Right lobe of liver (tissue), 4 donors: ENCODE data around the gene PTPRR.

Experiments used
- POLR2A ChIP-seq: fragments of 450-650 bp; IDR thresholded peaks from one replicate; pipeline ENCODE4 v1.6.1; 2017; ENCODE audit warnings: antibody characterized with exemption, mild to moderate bottlenecking
- TF ChIP-seq, protein P1 (sequence below), 4 donors: fragments of 200-600 bp in 3 of 4; fragments of 450-650 bp in 1 of 4; IDR thresholded peaks; one replicate each; pipeline versions ENCODE4 v1.5.1 to v1.8.0; 2016 to 2022; ENCODE audit warnings: antibody characterized with exemption in 4 of 4, mild to moderate bottlenecking in 2 of 4
- donor health status: DM: no; HTN: no; CAD: no.
- donor health status: DM: no; HTN: no; CAD: no.
- donor health status: DM: no; HTN: yes; CAD: no.

- TF ChIP-seq, protein P1, sequence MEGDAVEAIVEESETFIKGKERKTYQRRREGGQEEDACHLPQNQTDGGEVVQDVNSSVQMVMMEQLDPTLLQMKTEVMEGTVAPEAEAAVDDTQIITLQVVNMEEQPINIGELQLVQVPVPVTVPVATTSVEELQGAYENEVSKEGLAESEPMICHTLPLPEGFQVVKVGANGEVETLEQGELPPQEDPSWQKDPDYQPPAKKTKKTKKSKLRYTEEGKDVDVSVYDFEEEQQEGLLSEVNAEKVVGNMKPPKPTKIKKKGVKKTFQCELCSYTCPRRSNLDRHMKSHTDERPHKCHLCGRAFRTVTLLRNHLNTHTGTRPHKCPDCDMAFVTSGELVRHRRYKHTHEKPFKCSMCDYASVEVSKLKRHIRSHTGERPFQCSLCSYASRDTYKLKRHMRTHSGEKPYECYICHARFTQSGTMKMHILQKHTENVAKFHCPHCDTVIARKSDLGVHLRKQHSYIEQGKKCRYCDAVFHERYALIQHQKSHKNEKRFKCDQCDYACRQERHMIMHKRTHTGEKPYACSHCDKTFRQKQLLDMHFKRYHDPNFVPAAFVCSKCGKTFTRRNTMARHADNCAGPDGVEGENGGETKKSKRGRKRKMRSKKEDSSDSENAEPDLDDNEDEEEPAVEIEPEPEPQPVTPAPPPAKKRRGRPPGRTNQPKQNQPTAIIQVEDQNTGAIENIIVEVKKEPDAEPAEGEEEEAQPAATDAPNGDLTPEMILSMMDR (IDR thresholded peaks at IDR 0.05): no peak
- TF ChIP-seq POLR2A: no peak
These were observed 275.7 kb downstream of the PTPRR start for GRCh38 chr12:70644861-70645260.
